Coronary artery (tissue), 2 donors: ENCODE data around the gene REC114.

ENCODE experiments used
- DNase-seq: peaks from one replicate; pipeline ENCODE4 v3.0.0-alpha.2; 2017; ENCODE audit warnings: low spot score
- H3K27ac ChIP-seq, 2 donors: fragments of 200-600 bp; sonication (generic); one replicate each; pipeline ENCODE4 v1.5.1; 2016 to 2019
- H3K4me3 ChIP-seq: fragments of 200-600 bp; sonication (generic); 2 replicates; pipeline ENCODE4 v1.5.1; 2016; ENCODE audit warnings: mild to moderate bottlenecking, moderate library complexity
- TF ChIP-seq, protein P1 (sequence below): fragments of 200-600 bp; sonication (generic); IDR thresholded peaks from one replicate; pipeline ENCODE4 v1.5.1; 2019; ENCODE audit warnings: antibody characterized with exemption

Gene REC114

GRCh38 chr15:73590263-73590662, 147.3 kb downstream of the REC114 start:
- TF ChIP-seq, protein P1, sequence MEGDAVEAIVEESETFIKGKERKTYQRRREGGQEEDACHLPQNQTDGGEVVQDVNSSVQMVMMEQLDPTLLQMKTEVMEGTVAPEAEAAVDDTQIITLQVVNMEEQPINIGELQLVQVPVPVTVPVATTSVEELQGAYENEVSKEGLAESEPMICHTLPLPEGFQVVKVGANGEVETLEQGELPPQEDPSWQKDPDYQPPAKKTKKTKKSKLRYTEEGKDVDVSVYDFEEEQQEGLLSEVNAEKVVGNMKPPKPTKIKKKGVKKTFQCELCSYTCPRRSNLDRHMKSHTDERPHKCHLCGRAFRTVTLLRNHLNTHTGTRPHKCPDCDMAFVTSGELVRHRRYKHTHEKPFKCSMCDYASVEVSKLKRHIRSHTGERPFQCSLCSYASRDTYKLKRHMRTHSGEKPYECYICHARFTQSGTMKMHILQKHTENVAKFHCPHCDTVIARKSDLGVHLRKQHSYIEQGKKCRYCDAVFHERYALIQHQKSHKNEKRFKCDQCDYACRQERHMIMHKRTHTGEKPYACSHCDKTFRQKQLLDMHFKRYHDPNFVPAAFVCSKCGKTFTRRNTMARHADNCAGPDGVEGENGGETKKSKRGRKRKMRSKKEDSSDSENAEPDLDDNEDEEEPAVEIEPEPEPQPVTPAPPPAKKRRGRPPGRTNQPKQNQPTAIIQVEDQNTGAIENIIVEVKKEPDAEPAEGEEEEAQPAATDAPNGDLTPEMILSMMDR: no peak
- no peak overlapping the region for H3K27ac ChIP-seq
- no peak for DNase-seq
- H3K4me3 ChIP-seq: no peak overlapping the region

DNA sequence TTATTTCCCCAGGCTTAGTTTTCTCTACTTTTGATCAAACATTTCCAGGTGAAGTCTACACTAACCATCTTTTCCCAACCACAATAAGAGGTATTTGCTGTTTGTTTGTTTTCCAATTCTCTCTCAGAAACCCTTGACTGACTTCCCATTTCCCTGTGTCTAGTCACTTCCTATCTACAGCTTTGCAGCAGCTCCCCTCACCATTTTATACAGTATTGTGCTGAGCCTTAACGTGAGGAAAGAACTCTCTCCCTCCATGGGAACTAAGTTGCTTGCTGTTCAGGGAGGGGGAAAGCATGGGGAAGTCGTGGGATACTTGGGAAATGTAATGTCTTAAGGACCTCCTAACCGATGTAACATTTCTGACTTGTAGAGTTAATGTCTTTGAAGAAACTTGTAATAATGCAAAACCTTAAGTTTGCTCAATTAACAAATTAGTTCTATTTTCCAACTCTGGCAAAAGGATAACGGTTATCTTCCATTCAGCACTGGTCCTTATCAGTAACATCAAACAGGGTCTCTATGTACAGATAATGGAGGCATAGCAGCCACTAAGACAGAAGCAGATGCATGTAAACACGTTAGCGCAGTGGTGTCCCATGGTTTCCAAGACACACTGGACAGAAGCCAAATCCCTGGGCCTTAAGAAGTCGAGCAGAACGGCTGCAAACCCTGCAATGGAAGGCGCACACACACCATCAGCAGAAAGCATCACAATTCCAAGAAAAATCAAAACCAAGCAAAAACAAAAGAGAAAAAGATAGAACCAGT, 150.5 kb downstream of the REC114 start:
- peak overlapping the region in 1 of 2 donors; percentile 7 for H3K27ac ChIP-seq
- TF ChIP-seq, protein P1: no peak
- DNase-seq: no peak
- peak overlapping the region; percentile 1 for H3K4me3 ChIP-seq

- Histone ChIP-seq H3K27ac (peak overlapping the region in 1 of 2 donors; percentile 22), H3K4me3 (no peak overlapping the region)
- TF ChIP-seq, protein P1: no peak
- DNase-seq: no peak
These were observed 151.1 kb downstream of the REC114 start for GRCh38 chr15:73594109-73594508.

- TF ChIP-seq, protein P1: no peak
- Histone ChIP-seq H3K4me3 (no peak overlapping the region), H3K27ac (peak overlapping the region; percentile 28 to 76)
- DNase-seq: no peak
These were observed 153.2 kb downstream of the REC114 start for GRCh38 chr15:73596174-73596573.

DNA sequence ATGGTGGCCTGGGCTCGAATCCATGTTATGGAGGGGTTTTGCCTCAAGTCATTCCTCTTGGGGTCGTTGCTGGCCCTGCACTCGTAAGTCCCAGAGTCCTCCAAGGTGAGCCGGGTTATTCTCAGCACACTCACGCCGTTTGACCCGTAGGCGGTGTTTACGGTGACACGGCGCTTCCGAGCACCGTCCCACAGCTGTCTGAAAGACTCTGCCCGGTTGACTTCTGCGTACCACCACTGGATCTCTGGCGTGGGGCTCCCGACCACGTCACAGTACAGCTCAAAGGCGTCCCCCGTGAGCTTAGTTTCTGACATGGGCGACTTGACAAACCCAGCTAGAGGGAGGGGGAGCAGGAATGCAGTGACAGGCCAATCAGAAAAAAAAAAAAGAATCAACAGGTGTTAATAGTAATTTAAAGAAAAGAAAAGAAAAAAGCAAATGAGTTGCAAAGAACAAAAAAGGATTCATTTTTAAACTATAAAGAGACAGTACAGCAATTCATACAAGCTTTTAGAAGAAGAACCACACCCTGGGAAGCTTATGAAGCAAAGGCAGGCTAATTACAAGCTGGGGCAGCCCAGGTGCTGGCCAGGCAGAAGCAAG, 154.2 kb downstream of the REC114 start:
- TF ChIP-seq, protein P1: no peak
- Histone ChIP-seq H3K4me3 (no peak overlapping the region), H3K27ac (peak overlapping the region; percentile 28 to 79)
- DNase-seq: no peak

DNA sequence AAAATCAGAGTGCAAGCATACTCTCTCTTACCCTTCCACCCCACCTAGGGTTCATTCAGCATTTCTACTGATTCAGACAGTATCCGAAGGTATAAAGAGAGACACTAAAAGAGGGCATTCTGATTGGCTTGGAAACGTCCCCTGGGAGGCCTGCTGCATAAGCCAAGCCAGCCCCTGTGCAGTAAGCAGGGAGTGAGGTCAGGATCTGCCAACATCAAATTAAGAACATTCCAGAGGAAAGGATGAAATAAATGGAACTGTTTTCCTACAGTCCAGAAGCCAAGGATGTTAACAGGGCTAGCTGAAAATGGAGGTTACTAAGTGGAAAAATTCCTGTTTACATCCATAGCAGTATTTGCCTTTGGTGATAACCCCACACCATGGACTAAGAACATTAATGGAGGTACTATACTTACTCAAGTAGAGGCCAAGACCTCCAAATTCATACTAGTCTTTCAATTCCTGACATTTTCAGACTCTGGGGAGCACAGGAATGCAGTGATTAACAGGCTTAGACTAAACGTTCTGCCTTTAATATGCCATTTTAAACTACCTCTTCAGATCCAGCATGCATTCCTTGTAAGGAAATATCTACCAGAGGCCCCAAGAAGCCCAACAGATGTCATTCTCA, 155.7 kb downstream of the REC114 start:
- peak overlapping the region; percentile 10 to 79 for H3K27ac ChIP-seq
- DNase-seq: no peak
- H3K4me3 ChIP-seq: no peak overlapping the region
- TF ChIP-seq, protein P1: no peak
